A673 (cell line): ENCODE data around the gene PLCB2. TPM values are rescaled to one million over a fixed set of nuclear protein-coding genes. Genes with fewer than 3 reads are reported as not detected.

Source experiments
- BruUV-seq: library from RNA; stranded (reverse); fragments of 400-500 nt; replicated peaks from 2 replicates; lab custom pipeline; 2021; lab: Mats Ljungman, UMichigan
- CTCF ChIA-PET: fragments of 300-600 bp; sonication (Branson Sonifier 250); formaldehyde crosslinking; loops from one replicate; lab custom pipeline; 2022; ENCODE audit warnings: antibody characterized with exemption; lab: Charles Lee
- POLR2A ChIA-PET: fragments of 300-600 bp; sonication (Branson Sonifier 250); formaldehyde crosslinking; loops from one replicate; lab custom pipeline; 2022; ENCODE audit warnings: antibody characterized with exemption; ENCODE audit not compliant: low non-redundant PET; lab: Charles Lee
- DNase-seq: peaks from one replicate; pipeline ENCODE4 v3.0.0-alpha.2; 2015; ENCODE audit warnings: low spot score
- H3K27ac ChIP-seq: fragments of 200-600 bp; sonication (generic); 2 replicates; pipeline ENCODE4 v1.5.1; 2016; ENCODE audit warnings: mixed run types, low read depth, mild to moderate bottlenecking, mixed read lengths, antibody characterized with exemption, low read length; ENCODE audit not compliant: poor library complexity, severe bottlenecking
- H3K27me3 ChIP-seq: fragments of 200-600 bp; sonication (generic); replicated peaks from 2 replicates; pipeline ENCODE4 v1.6.1; 2017; ENCODE audit warnings: mixed run types, low read depth, mild to moderate bottlenecking, mixed read lengths, antibody characterized with exemption, low read length; ENCODE audit not compliant: insufficient read depth, poor library complexity
- H3K36me3 ChIP-seq: fragments of 200-600 bp; sonication (generic); 2 replicates; pipeline ENCODE4 v1.6.1; 2016; ENCODE audit warnings: mixed run types, mild to moderate bottlenecking, mixed read lengths, antibody characterized with exemption, low read length; ENCODE audit not compliant: insufficient read depth, poor library complexity, severe bottlenecking
- H3K4me1 ChIP-seq: fragments of 200-600 bp; sonication (generic); 2 replicates; pipeline ENCODE4 v1.6.1; 2017; ENCODE audit warnings: mixed run types, mild to moderate bottlenecking, mixed read lengths, antibody characterized with exemption, low read length; ENCODE audit not compliant: insufficient read depth, poor library complexity, severe bottlenecking
- H3K4me3 ChIP-seq: fragments of 200-600 bp; sonication (generic); 2 replicates; pipeline ENCODE4 v1.5.1; 2016; ENCODE audit warnings: low read depth, mixed run types, mild to moderate bottlenecking, mixed read lengths, low read length; ENCODE audit not compliant: poor library complexity, severe bottlenecking
- H3K9me3 ChIP-seq: fragments of 200-600 bp; sonication (generic); 2 replicates; pipeline ENCODE4 v1.6.1; 2016; ENCODE audit warnings: mixed run types, low read depth, mild to moderate bottlenecking, mixed read lengths, antibody characterized with exemption, low read length; ENCODE audit not compliant: poor library complexity, severe bottlenecking
- CTCF ChIP-seq: fragments of 300-800, 200-600 bp; sonication (generic); conservative IDR thresholded peaks from 2 replicates; pipeline ENCODE4 v1.5.1; 2017; ENCODE audit warnings: low read depth, mild to moderate bottlenecking, antibody characterized with exemption, low read length, moderate library complexity, mixed read lengths
- EZH2 ChIP-seq: fragments of 200-600 bp; sonication (generic); IDR thresholded peaks from 2 replicates; pipeline ENCODE4 v1.6.1; 2017; ENCODE audit warnings: borderline replicate concordance, low read depth, mild to moderate bottlenecking, mixed read lengths, antibody characterized with exemption, low read length; ENCODE audit not compliant: poor library complexity, severe bottlenecking
- intact Hi-C: fragments of 100-400 bp; cut with micrococcal nuclease; formaldehyde crosslinking; loops from one replicate; pipeline ENCODE4 v1.10.0; 2022; ENCODE audit not compliant: unreplicated experiment
- total RNA-seq: library from RNA; stranded (reverse); gene quantifications from 2 replicates; pipeline ENCODE4 v1.2.3, GENCODE V29; 2021

Gene PLCB2
- total RNA-seq, 1 experiment from 2014 or later = 5.6 TPM

DNA sequence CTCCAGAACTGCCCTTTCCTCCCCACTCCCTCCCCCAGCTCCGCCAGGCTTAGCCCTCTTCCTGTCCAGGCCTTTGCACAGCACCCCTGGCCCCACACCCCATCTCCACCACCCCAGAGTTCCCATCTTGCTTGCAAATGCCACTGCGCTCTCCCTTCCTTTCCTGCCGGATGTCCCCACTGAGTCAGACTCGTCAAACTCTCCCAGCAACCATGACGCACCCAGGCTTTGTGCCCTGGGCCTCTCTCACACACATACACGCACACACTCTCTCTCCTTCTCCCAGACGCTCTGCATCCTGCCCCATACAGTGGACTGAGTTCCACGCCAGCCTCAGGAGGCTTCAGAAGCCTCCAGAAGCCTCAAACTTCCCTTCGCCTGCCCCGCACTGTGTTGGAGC lies 35.8 kb upstream of the PLCB2 start:
- TF ChIP-seq EZH2 (no peak), CTCF (no peak)
- Histone ChIP-seq H3K27me3 (no peaks in the 10 kb centered on the region), H3K36me3 (no peaks in the 10 kb centered on the region), H3K4me3 (no peak overlapping the region), H3K27ac (peak overlapping the region; percentile 50), H3K4me1 (peaks cover 25% of the 10 kb centered on the region), H3K9me3 (no peaks in the 10 kb centered on the region)
- BruUV-seq = no TSS peak
- intact Hi-C loops = loop anchor here (10.0 kb wide), 1 partner anchor 171 kb away; no protein-coding TSS in a partner anchor
- DNase-seq = peak; percentile 51
- POLR2A ChIA-PET = no interaction called here
- CTCF ChIA-PET = interaction anchor here (1.3 to 1.4 kb wide), 2 partner anchors 9 to 12 kb away, joined by 4 to 5 read pairs; no protein-coding TSS in a partner anchor

- POLR2A ChIA-PET = no interaction called here
Observed at GRCh38 chr15:40342416-40343320, 34.9 kb upstream of the PLCB2 start.

More at GRCh38 chr15:40342416-40343320, 34.9 kb upstream of the PLCB2 start:
- no peaks in the 10 kb centered on the region for H3K9me3 ChIP-seq
- no TSS peak for BruUV-seq
- H3K27me3 ChIP-seq = no peaks in the 10 kb centered on the region
- H3K36me3 ChIP-seq = no peaks in the 10 kb centered on the region
- TF ChIP-seq EZH2 (no peak), CTCF (no peak)
- no peak overlapping the region for H3K4me3 ChIP-seq
- peaks cover 33% of the 10 kb centered on the region for H3K4me1 ChIP-seq
- DNase-seq = no peak
- CTCF ChIA-PET = interaction anchor here (1.4 kb wide), 1 partner anchor 9 kb away, joined by 5 read pairs; no protein-coding TSS in a partner anchor
- intact Hi-C loops = loop anchor here (10.0 kb wide), 1 partner anchor 172 kb away; no protein-coding TSS in a partner anchor
- peak overlapping the region; percentile 16 for H3K27ac ChIP-seq
